Ascending aorta (tissue), 2 donors: ENCODE results near the gene NPAS3. TPM values are rescaled to one million over a fixed set of nuclear protein-coding genes. Genes with fewer than 3 reads are reported as not detected.

ENCODE experiments used
- DNase-seq, 2 donors: peaks; one replicate each; pipeline ENCODE4 v3.0.0-alpha.2; 2019; ENCODE audit warnings: low spot score in 2 of 2
- H3K27ac ChIP-seq, 2 donors: fragments of 200-600 bp; sonication (generic); one replicate each; pipeline ENCODE4 v1.5.1; 2016 to 2017; ENCODE audit warnings: mild to moderate bottlenecking in 1 of 2
- H3K27me3 ChIP-seq: fragments of 200-600 bp; sonication (generic); one replicate; pipeline ENCODE4 v1.5.1; 2017
- H3K36me3 ChIP-seq, 2 donors: fragments of 200-600 bp; sonication (generic); one replicate each; pipeline ENCODE4 v1.5.1; 2016
- H3K4me1 ChIP-seq, 2 donors: fragments of 200-600 bp; sonication (generic); one replicate each; pipeline ENCODE4 v1.5.1; 2016 to 2017; ENCODE audit warnings: mild to moderate bottlenecking in 1 of 2
- H3K4me3 ChIP-seq, 2 donors: fragments of 200-600 bp; sonication (generic); one replicate each; pipeline ENCODE4 v1.5.1; 2016 to 2017; ENCODE audit warnings: mild to moderate bottlenecking in 1 of 2
- H3K9me3 ChIP-seq, 2 donors: fragments of 200-600 bp; sonication (generic); one replicate each; pipeline ENCODE4 v1.5.1; 2016
- intact Hi-C: fragments of 100-400 bp; cut with DNase I; formaldehyde crosslinking; loops from one replicate; pipeline ENCODE4 v1.15.1; 2023
- total RNA-seq: library from RNA; depleted of rRNA; stranded (reverse); fragments of >200 nt; gene quantifications from one replicate; pipeline ENCODE4 v1.1.0, GENCODE V29; 2016
- TF ChIP-seq, protein P1 (sequence below), 3 experiments: fragments of 200-600 bp in 2 of 3; fragments of 450-650 bp in 1 of 3; sonication (generic) in 2 of 3; IDR thresholded peaks; one replicate each; pipeline ENCODE4 v1.5.1; 2016 to 2019; ENCODE audit warnings: antibody characterized with exemption in 3 of 3, mild to moderate bottlenecking in 1 of 3, moderate library complexity in 1 of 3

Gene NPAS3
- total RNA-seq, 1 donor from 2014 or later, result not detected

DNA sequence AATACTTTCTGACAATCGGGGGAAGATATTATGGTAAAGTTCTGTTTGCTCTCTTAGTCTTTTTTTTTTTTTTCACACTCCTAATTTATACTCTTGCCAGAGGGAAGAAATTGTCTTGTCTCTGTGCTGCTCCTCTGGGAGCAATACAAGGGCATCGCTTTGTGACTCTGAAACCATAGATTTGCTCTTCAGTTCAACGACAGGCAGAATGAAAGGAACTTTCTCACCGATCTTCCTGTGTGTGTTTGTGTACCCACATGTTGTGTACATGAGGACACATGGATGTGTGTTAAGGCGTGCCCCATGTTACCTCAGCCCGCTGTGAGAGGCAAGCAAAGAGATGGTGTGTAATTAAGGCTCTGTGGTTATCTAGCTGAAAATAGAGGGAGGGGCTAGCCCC is 554.6 kb downstream of the NPAS3 start:
- no peak overlapping the region for H3K27ac ChIP-seq
- TF ChIP-seq, protein P1, sequence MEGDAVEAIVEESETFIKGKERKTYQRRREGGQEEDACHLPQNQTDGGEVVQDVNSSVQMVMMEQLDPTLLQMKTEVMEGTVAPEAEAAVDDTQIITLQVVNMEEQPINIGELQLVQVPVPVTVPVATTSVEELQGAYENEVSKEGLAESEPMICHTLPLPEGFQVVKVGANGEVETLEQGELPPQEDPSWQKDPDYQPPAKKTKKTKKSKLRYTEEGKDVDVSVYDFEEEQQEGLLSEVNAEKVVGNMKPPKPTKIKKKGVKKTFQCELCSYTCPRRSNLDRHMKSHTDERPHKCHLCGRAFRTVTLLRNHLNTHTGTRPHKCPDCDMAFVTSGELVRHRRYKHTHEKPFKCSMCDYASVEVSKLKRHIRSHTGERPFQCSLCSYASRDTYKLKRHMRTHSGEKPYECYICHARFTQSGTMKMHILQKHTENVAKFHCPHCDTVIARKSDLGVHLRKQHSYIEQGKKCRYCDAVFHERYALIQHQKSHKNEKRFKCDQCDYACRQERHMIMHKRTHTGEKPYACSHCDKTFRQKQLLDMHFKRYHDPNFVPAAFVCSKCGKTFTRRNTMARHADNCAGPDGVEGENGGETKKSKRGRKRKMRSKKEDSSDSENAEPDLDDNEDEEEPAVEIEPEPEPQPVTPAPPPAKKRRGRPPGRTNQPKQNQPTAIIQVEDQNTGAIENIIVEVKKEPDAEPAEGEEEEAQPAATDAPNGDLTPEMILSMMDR (IDR thresholded peaks at IDR 0.05), result no peak
- H3K4me3 ChIP-seq, result no peak overlapping the region
- H3K9me3 ChIP-seq, result no peaks in the 10 kb centered on the region
- no peaks in the 10 kb centered on the region for H3K27me3 ChIP-seq
- H3K4me1 ChIP-seq, result no peaks in the 10 kb centered on the region
- no peaks in the 10 kb centered on the region for H3K36me3 ChIP-seq
- intact Hi-C loops, result no loop called here
- DNase-seq, result no peak

- H3K4me1 ChIP-seq, result no peaks in the 10 kb centered on the region
- no peak overlapping the region for H3K4me3 ChIP-seq
- H3K27me3 ChIP-seq, result no peaks in the 10 kb centered on the region
- TF ChIP-seq, protein P1 (IDR thresholded peaks at IDR 0.05), result no peak
- no peak overlapping the region for H3K27ac ChIP-seq
- DNase-seq, result no peak
- no peaks in the 10 kb centered on the region for H3K9me3 ChIP-seq
- intact Hi-C loops, result no loop called here
- no peaks in the 10 kb centered on the region for H3K36me3 ChIP-seq
Observed at GRCh38 chr14:33493990-33494389, 555.3 kb downstream of the NPAS3 start.

- no peak for DNase-seq
- Histone ChIP-seq H3K27ac (no peak overlapping the region), H3K4me1 (no peaks in the 10 kb centered on the region), H3K36me3 (no peaks in the 10 kb centered on the region), H3K9me3 (no peaks in the 10 kb centered on the region), H3K4me3 (no peak overlapping the region), H3K27me3 (no peaks in the 10 kb centered on the region)
- intact Hi-C loops, result no loop called here
- TF ChIP-seq, protein P1 (IDR thresholded peaks at IDR 0.05), result no peak
Observed at GRCh38 chr14:33499687-33500086, 561.0 kb downstream of the NPAS3 start.

GRCh38 chr14:33504246-33505099 is 565.8 kb downstream of the NPAS3 start:
- Histone ChIP-seq H3K9me3 (no peaks in the 10 kb centered on the region), H3K4me1 (no peaks in the 10 kb centered on the region), H3K27me3 (no peaks in the 10 kb centered on the region), H3K4me3 (no peak overlapping the region), H3K36me3 (no peaks in the 10 kb centered on the region), H3K27ac (no peak overlapping the region)
- TF ChIP-seq, protein P1 (IDR thresholded peaks at IDR 0.05), result no peak
- intact Hi-C loops, result no loop called here
- DNase-seq, result no peak

GRCh38 chr14:33505266-33505962 is 566.7 kb downstream of the NPAS3 start:
- no peak for DNase-seq

More at GRCh38 chr14:33505266-33505962, 566.7 kb downstream of the NPAS3 start:
- Histone ChIP-seq H3K4me3 (no peak overlapping the region), H3K36me3 (no peaks in the 10 kb centered on the region), H3K9me3 (no peaks in the 10 kb centered on the region), H3K27ac (no peak overlapping the region), H3K27me3 (no peaks in the 10 kb centered on the region), H3K4me1 (no peaks in the 10 kb centered on the region)
- intact Hi-C loops, result no loop called here
- TF ChIP-seq, protein P1 (IDR thresholded peaks at IDR 0.05), result no peak
